ELF-1 (cell line): ENCODE measurements around the gene SDK1.

ENCODE experiments used
- DNase-seq: peaks from one replicate; pipeline ENCODE4 v3.0.0-alpha.2; 2016; ENCODE audit warnings: low read depth, low spot score

SDK1 gene

DNA sequence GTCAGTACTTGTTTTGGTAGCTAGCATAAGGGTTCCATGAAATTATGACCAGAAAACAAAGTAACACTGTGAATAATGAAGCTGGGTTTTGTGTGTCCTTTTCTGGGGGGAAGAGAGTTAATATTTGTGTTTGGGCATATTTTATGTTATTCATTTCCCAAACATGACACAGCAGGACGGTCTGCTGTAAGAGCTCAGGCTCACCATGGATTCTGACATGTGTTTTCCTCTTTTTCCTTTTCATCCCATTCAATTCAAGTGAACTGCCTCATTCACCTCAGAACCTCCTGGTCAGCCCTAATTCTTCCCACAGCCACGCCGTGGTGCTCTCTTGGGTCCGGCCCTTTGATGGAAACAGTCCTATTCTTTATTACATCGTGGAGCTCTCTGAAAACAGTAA is 685.9 kb downstream of the SDK1 start:
- no peak for DNase-seq

DNA sequence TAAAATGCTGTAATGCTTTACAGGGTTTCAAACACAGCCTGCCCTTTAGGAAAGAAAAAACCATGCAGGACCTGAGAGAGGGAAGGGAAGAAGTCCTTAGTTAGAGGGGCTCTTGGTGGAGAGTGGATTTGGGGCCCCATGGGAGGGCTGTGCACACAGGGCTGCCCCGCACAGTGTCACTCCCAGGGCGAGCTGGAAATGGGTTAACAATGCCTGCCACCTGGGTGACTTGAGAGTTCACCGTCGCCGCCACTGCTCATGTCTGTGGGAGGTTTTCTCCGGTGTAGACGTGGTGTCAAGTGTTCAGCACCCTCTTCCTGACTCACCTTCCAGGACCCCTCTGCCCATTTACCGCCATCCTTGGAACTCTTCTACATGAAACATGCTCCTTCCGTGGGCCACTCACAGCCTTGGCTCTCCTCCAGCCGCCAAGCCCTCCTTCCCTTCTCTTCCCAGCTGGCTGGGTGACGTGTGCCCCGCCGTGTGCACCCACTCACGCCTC is 686.4 kb downstream of the SDK1 start:
- no peak for DNase-seq

DNA sequence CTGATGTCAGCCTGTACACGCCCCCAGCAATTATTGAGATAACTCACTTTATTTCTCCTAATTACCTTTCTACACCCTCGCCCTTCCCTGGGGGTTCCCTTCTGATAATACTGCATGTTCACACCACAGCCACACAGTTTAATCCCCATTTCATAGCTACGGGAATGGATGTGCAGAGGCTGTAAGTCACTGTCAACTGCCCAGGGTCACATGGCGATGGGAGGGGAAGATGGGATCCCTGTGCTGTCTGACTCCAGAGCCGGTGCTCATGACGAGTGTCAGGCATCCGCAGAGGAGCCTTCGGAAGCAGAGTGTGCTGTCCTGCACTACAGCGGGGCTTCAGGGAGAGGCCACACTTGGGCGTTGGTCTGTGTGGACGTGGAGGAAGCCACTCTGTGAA is 688.7 kb downstream of the SDK1 start:
- DNase-seq: no peak

DNA sequence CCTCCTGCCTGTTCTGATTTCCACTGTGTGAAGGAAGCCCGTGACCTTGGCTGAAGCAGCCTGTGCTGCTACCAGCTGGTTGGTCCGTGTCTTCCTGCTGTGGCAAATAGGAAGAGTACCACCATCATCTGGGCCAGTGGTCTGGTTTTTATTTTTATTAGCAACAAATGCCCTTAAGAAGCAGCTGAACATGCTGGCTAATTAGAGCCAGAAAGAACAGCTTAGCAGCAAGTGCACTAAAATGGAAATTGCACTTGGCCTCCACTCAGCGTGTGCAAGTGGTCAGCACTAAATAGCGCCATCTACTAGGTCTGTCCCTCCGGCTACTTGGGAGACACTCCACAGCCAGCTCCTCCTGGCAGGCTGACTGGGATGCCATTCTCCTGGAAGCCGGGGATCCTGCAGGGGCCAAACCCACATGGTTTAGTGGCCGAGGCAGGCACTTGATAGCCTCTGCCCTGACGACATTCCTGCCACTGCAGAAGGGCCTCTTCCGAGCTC is 690.7 kb downstream of the SDK1 start:
- no peak for DNase-seq

DNA sequence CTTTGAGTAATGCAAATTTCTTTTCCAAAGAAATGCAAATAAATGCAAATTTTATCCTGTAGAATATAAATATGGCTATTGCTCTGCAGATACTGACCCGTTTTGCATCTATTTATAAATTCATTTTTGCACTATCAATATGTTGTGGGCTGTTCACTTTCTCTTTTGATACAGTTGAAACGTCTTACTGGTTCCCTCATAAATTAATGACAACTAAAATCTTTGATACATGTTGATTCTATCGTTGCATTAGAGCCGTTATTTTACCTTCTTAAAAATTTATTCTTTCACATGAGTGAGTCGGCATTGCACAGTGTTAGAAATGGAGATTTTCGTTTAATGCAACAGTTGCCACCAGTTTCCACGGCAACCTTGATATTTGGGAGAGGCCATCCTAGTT is 691.8 kb downstream of the SDK1 start:
- no peak for DNase-seq

DNA sequence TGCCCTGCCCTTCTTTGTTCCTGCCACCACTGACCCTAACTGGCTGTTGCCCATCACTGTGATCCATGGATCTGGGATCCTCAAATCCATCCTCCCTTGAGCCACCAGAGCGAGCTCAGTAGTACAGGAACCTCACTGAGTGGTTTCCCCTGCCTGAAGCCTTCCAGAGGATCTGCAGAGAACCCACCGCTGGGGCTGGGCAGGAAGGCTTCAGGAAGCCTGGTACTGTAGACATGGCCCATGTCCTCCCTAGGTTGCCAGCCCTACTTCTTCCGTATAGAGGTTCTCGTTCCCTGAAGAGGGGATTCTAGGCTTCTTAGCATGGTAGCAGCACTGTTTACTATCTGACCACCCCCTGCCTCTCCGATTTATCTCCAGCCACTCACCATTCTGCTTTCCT is 693.7 kb downstream of the SDK1 start:
- no peak for DNase-seq

DNA sequence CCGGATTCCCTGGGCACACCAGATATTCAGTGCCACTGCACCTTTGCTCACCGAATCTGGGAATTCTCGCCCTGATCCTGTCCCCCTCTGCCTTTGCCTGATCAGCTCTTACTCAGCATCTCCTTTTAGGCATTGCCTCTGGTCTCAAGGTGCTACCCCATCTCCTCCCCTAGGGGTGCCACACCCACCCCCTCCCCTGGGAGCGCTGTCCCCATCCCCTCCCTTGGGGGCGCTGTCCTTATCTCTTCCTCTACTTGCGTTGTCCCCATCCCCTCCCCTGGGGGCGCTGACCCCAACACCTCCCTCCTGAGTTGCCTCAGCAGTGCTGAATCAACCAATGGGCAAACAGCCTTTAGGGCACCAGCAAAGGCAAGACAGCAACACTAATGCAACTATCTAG is 694.1 kb downstream of the SDK1 start:
- DNase-seq: no peak

DNA sequence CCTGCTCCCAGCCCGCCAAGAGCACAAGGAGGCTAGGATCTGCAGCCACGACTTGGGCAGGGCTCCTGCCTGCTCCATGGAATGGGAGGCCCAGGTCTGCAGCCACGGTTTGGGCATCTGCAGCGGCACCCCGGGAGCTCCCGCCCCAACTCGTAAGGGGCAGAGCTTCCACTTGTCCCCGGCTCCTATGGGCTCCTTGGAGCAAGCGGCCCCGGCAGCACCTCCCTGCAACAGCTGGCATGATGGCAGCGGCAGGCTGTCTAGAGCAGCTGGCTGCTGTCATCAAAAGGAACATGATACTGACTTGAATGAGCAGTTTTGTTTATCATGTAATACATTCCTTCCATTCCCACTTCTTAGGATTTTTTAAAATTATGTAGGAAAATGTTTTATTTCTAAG is 697.0 kb downstream of the SDK1 start:
- DNase-seq: no peak

DNA sequence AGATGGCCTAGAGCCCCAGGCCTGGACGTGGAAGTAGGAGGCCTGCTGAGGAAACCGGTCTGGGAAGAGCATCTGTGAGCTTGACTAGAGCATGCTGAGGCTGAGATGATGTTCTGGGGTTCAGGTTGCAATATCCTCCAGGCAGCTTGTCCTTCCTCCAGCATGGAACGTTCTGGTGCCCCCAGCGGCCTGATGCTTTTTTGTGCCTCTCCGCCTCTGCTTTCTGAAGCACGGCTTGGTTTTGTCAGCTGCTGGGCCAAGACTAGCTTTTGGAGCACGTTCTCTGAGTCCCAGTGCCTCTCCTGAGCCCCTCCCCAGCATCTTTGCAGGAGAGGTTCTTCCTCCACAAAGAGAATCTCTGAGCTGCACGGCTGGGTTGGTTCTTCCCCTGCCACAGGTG is 699.1 kb downstream of the SDK1 start:
- DNase-seq: no peak

DNA sequence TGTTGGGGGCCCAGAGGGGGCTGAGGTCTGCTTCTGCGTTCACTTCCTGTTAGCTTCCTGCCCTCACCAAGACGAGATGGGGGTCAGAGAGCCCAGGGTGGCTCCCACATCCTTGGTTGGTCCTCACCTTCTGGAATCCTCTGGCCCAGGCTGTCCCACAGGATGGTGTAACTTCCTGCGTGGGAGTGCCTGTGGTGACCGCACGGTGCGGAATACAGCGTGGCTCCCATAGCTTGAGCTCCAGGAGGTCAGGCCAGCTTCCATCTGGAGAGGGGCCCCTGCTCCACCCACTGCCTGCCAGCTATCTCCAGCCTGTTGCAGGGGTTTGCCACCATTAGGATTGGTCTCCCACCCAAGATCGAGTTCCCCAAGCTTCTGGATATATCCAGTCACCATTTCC is 699.9 kb downstream of the SDK1 start:
- no peak for DNase-seq

DNA sequence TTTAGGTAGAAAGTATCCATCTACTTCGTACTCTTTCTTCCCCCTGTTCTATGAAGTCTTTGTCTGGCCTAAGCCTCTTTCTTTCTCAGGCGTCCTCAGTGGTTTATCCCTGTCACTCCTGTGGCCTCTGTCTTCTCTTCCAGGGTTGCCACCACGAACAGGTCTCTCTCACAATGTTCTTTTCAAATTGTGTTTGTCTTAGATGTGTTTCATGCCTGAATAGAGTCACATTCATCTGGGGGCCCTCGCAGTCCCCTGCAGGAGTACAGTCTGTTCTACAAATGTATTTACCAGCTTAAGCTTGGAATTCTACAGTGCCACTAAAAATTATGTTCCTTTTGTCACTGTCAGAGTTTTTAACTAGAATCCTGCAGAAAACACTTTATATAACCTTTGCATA is 700.7 kb downstream of the SDK1 start:
- no peak for DNase-seq

DNA sequence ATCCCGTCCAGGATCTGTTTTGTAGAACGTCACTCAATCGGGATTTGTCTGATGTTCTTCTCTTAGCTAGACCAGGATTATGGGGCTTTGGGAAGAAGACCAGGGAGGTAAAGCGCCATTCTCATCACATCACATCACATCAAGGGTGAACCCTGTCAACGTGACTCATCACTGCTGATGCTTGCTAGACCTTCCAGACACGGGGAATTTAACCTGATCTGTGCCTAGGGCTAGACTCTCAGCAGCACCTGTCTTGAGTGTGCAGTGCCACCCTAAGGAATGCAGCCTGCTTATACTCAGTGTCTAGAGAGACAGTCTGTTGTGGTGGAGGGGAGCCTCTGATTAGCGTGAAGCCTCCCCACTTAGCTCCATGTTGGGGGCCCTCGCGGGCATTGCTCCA is 702.5 kb downstream of the SDK1 start:
- DNase-seq: peak; percentile 50

DNA sequence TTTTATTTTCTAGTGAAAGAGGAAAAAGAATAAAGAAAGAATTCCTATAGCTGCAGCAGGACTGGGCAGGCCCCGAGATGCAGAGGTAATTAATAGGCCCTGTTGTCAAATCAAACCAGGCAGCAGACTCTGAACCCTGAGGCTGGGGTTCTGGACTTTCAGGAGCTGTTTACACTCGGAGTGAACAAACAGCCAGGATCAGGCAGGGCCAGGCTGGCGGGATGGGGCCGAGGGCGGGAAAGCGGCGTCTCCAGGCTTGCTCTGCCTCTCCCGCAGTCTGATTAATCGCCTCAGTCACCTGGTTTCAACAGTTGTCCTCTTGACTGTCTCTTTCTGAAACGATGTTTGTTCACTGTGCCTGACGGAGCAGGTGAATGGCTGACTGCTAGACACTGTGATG is 705.6 kb downstream of the SDK1 start:
- peak; percentile 89 for DNase-seq

DNA sequence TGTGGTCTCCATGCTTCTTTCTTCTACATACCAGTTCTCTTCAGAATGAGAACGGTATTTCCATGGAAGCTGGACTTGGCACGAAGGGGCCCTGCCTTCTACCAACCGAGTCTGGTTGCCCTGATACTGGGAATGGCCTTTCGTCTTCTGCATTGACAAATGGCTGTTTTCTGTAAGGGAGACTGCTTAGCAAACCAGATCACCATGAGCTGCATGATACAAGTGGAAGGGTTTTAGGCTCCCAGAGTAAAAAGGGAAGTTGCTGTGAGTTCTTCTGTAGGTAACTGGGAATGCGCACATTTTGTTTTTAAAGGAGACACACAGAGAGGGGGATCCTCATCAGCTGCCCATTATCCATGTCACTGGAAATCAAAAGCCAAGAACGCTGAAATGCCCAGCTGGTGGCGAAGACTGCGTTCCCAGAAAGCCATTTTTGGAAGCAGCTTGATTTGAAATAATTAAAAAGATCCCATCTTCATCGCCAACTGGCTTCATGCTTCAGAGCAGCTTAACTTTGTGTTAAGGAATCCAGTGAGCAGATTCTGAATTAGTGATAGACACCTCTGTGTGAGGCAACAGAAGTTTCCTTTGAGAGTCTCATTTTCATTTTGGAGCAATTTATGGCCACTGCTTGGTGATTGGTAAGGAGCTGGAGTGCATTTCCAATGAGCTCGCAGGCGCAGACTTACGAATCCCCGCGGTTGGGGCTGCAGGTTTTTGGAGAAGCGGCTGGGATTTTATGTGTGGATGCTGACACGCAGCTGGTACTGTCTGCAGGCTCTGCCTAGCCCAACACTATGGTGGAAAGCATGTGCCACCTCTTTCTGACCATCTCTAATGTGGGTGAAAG is 708.4 kb downstream of the SDK1 start:
- no peak for DNase-seq

DNA sequence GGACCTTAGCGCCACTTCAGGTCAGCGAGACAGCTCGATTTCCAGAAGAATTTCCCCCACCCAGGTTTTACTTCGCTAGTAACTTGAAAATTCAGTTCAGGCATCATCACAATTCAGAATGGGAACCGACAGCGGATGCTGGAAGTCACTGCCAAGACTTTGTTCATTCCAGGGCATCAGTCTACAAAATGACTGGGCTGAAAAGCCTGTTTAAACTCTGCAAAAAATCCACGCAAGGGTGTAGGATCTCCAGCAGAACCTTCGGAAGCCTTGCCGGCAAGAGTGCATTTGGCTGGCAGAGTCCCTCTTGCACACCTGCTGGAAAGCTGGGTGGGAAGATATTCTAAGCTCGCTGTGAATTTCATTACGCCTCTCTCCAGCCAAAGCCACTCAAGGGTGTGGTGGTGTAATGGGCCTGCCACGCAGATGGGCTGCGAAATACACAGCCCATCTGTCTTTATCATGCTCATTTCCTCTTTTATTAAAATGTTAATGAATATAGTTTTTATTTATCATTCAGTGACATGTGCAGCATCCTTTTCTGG is 709.1 kb downstream of the SDK1 start:
- no peak for DNase-seq

DNA sequence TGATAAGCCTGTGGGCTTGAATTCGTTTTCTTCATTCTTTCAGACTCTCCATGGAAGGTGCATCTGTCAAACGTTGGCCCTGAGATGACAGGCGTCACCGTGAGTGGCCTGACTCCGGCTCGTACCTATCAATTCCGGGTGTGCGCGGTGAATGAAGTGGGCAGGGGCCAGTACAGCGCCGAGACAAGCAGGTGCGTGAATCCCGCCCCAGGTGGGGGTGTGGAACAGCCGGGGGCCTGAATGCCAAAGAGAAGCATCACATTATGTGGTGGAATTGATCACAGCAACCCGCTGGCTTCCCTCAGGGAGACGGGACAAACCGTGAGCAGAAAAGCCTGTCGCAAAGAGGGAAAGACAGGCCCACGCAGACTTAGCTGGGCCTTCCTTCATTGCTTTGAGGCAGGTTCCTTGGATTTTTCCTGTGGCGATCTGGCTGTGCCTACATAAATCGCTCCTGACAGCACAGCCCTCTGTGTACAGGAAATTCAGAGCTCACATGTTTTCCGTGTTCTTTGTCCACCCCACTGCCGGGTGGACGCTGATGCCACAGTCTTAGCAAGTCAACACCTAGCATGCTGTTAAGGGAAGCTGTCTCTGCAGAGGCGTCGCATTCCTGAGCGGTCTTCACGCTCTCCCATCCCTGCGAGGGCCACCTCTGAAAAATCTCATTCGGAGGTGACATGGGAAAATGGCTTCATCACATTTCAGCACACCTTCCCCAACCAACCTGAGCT is 710.0 kb downstream of the SDK1 start:
- DNase-seq: peak; percentile 40

DNA sequence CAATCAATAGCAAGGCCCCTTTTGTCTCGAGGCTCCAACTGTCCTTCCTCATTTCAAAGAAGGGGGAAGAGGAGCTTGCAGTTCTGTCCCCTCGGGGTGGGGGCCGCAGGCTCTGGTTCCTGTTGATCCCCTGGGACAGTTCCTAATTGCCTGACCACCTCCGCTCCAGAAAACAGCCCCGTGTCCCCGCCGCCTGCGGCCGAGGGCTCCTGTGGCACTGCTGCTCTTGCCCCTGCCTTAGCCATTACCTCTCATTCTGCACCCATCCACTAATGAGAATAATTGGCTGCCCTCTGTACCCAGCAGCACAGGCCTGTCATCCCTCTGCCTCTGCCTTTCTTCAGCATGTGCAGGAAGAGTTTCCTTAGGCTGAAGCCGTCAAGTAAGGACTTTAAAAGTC is 712.7 kb downstream of the SDK1 start:
- DNase-seq: peak; percentile 73

DNA sequence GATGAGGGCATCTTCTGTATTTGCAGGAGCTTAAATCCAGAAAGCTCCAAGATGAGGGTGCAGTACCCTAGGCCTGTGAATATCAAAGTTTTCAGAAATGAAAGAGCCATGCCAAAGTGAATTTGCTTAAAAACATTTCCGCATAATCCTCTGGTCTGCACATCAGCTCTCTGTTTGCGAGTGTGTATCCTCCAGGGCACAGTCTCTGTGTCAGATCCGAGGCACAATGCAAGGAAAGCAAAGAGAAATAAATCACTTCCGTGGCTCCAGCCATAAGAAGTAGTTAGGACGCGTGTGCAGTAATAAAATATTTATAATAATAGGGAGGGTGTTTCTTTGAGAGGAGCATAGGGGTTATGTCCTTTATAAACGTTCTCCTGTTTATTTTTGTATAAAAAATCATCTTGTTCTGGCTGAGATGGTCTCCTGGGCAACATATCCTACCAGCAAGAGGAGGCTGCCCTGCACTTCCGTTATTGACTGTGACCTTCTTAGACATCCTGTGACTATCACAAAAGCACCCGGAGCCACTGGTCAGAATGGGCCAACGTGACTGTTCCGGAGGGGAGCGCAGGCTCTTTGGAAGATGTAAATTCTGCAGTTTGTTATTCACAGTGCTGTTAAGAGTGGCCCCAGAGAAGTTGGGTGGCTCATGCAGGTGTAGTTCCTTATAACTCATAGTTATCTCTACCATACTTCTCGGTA is 713.4 kb downstream of the SDK1 start:
- DNase-seq: no peak

DNA sequence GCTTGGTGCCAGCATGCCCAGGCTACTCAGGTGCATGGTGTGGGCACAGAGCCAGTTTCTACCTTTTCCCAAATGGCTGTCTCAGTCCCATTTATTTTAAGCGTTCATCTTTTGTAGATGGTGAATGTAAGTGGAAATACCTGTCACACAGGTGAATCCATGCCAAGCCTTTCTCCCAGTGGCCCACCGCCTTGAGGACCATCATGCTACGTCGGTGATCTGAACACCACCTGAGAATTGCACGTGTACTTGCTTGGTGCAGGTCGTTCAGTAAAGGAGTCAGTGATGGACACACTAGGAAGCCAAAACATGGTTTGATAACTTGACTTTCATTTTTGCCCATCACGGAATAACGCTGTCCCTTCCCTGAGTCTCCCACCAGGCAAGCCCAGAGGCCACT is 714.3 kb downstream of the SDK1 start:
- DNase-seq: no peak

DNA sequence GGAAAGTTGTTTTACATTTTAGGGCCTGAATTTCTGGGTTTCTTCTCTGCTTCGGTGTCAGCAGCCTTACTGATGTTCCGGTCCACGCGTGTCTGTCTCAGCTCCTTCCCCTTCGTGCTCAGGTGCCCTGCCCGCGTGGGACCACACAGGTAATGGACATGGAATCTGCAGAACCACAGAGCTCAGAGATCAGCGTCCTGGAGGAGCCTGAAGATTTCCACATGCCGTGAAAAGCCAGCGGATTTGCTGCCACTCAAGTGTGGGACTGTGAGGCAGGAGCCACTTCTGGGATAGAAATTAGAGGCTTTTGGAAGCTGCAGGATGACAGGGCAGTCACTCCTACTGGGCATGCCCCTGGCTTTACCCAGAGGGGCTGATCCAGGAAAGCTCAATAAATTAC is 714.9 kb downstream of the SDK1 start:
- no peak for DNase-seq

DNA sequence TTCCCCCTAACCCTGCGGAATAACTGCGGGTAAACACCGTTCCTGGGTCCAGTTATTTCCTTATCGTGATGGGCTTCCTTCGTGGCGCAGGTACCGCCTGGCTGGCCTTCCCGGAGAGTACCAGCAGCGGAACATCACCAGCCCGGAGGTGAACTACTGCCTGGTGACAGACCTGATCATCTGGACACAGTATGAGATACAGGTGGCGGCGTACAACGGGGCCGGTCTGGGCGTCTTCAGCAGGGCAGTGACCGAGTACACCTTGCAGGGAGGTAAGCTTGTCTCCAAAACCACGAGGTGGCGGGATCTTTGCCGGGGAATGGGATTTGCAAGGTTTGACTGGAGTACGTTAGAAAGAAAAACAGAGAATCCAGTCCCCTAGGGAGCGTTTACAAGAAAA is 716.0 kb downstream of the SDK1 start:
- DNase-seq: no peak

DNA sequence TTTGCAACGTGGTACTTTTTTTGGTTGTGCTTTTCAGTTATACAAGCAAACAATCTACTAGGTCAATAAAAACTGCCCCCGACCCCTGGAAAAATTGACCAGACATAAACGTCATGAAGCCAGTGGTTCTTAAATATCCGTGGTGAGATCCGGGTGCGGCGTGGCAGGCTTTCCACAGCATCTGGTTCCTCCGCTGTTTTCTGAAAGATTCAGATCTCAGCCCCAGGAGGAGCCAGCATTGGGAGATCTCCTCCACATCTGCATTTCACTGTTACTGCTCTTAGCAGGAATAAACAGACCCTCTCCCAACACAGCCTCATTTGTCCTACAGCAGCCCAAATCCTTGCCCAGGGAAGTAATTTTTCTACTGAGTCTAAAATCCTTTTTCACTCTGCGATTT is 716.7 kb downstream of the SDK1 start:
- no peak for DNase-seq
